Measurements from ENCODE around the gene BCL2L11.
"Not testable (repeated sequence)": the region's sequence is repeated elsewhere in the genome, so short reads cannot be mapped to it uniquely, and the experiment has no call there.

The BCL2L11 gene

GRCh38 chr2:111120253-111121027 lies at the start of gene BCL2L11:
TSS of gene BCL2L11 (plus strand) at chr2:111120914. CDS start at chr2:111123746, 2,832 bp downstream.
- DNase-seq (ENCODE audit: low spot score) = peak; percentile 95

GRCh38 chr2:111071600-111072171 lies 49.0 kb upstream of the BCL2L11 start:
- DNase-seq (ENCODE audit: low spot score) = peak; percentile 70

GRCh38 chr2:111072220-111072871 lies 48.4 kb upstream of the BCL2L11 start:
- DNase-seq (ENCODE audit: low spot score) = peak; percentile 52

GRCh38 chr2:111082659-111083058 lies 38.1 kb upstream of the BCL2L11 start:
- DNase-seq (ENCODE audit: low spot score) = not testable (repeated sequence)

GRCh38 chr2:111091811-111092211 lies 28.9 kb upstream of the BCL2L11 start:
- DNase-seq (ENCODE audit: low spot score) = no peak

- DNase-seq (ENCODE audit: low spot score) = no peak
Measured at GRCh38 chr2:111094691-111095090, 26.0 kb upstream of the BCL2L11 start.

GRCh38 chr2:111095434-111095833 lies 25.3 kb upstream of the BCL2L11 start:
- DNase-seq (ENCODE audit: low spot score) = no peak

GRCh38 chr2:111099402-111099801 lies 21.3 kb upstream of the BCL2L11 start:
- no peak for DNase-seq (ENCODE audit: low spot score)

- DNase-seq (ENCODE audit: low spot score) = no peak
Measured at GRCh38 chr2:111100087-111100764, 20.5 kb upstream of the BCL2L11 start.

GRCh38 chr2:111100765-111101162 lies 19.9 kb upstream of the BCL2L11 start:
- no peak for DNase-seq (ENCODE audit: low spot score)

GRCh38 chr2:111101592-111101991 lies 19.1 kb upstream of the BCL2L11 start:
- no peak for DNase-seq (ENCODE audit: low spot score)

- no peak for DNase-seq (ENCODE audit: low spot score)
Measured at GRCh38 chr2:111102216-111102615, 18.5 kb upstream of the BCL2L11 start.

GRCh38 chr2:111105926-111106325 lies 14.8 kb upstream of the BCL2L11 start:
- DNase-seq (ENCODE audit: low spot score) = no peak

- DNase-seq (ENCODE audit: low spot score) = no peak
Measured at GRCh38 chr2:111106706-111107105, 14.0 kb upstream of the BCL2L11 start.

- no peak for DNase-seq (ENCODE audit: low spot score)
Measured at GRCh38 chr2:111108745-111109271, 11.9 kb upstream of the BCL2L11 start.

- DNase-seq (ENCODE audit: low spot score) = no peak
Measured at GRCh38 chr2:111111101-111111755, 9.5 kb upstream of the BCL2L11 start.

GRCh38 chr2:111113838-111114237 lies 6.9 kb upstream of the BCL2L11 start:
- no peak for DNase-seq (ENCODE audit: low spot score)

GRCh38 chr2:111116011-111116746 lies 4.5 kb upstream of the BCL2L11 start:
- no peak for DNase-seq (ENCODE audit: low spot score)

GRCh38 chr2:111116843-111117597 lies 3.7 kb upstream of the BCL2L11 start:
- DNase-seq (ENCODE audit: low spot score) = peak; percentile 86

All from AG20443 (cell line).